Stimulated activated CD8-positive, alpha-beta memory T cell treated with anti-CD3 and anti-CD28 coated beads, Interleukin-7, amount 100 ng/mL, for 24 hours (primary cell): Measurements from ENCODE around the gene EXOSC7.
"Not testable (repeated sequence)": the region's sequence is repeated elsewhere in the genome, so short reads cannot be mapped to it uniquely, and the experiment has no call there.

ENCODE experiments used
- DNase-seq: peaks from one replicate; pipeline ENCODE4 v3.0.0-alpha.2; 2020; ENCODE audit warnings: low read depth

EXOSC7 gene

GRCh38 chr3:44976002-44976815 is at the start of gene EXOSC7, which contains the start of gene ZDHHC3:
Gene EXOSC7, plus strand, starts transcription at chr3:44976244. Its CDS starts 34 bp downstream, at chr3:44976278.
Gene ZDHHC3, minus strand, starts transcription at chr3:44976174. Its CDS starts 16,738 bp downstream, at chr3:44959436.
- peak; percentile 66 for DNase-seq

- DNase-seq, result no peak
These were observed 49.1 kb upstream of the EXOSC7 start for GRCh38 chr3:44926921-44927320.

DNA sequence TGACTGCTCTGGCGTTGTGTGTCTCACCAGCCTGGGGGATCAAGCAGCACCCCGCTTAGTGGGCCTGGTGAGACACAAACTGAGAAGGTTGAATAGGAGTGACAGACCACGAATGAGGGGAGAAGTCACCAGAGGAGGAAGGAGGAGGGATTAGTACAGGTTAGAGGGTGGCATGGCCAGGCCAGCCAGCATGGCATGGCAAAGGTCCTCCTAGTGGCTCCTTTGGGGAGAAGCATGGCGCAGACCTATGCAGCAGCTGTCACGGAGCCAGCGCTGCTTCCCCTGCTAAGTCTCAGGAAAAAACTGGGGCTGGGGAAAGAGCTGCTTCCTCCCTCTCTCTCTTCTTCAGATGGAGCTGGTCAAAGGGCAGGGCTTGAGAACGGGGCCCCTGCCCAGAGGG is 48.7 kb upstream of the EXOSC7 start:
- no peak for DNase-seq

DNA sequence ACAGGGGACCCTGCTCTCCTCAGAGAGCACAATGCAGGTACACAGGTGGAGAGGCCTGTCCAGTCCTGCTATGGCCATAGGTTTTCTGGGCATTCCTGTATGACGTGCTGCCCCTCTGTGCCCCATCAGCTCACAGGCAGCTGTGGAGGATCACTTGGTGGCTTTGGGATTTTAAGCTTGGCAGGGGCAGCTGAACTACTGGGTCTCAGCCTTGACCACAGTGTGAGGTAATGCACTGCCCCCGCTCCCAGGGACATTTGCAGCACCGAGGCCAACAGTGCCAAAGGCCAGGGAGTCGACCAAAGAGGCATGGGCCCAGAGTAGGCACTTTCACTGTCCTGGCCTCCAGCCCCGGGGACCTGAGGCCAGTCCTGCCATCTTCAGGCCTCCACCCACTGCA is 46.3 kb upstream of the EXOSC7 start:
- DNase-seq, result no peak

DNA sequence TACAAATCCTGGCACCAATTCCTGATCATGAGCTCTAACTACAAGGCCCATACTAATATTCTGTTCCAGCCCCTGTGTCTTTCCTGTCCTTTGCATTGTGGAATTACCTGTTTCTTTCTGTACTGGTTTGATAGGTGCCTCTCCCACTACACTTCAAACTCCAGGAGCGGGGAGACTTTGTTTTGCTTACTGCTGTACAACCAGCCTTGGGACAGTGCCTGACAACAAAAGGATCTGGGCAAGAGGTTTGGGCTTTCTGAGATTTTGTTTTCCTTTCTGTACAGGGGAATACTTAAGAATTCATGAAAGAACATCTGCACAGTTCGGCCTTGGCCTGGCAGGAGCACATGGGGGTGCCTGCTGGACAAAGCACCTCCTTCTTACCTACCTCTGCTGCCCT is 45.1 kb upstream of the EXOSC7 start:
- DNase-seq, result no peak

GRCh38 chr3:44931791-44932190 is 44.3 kb upstream of the EXOSC7 start:
- DNase-seq, result no peak

DNA sequence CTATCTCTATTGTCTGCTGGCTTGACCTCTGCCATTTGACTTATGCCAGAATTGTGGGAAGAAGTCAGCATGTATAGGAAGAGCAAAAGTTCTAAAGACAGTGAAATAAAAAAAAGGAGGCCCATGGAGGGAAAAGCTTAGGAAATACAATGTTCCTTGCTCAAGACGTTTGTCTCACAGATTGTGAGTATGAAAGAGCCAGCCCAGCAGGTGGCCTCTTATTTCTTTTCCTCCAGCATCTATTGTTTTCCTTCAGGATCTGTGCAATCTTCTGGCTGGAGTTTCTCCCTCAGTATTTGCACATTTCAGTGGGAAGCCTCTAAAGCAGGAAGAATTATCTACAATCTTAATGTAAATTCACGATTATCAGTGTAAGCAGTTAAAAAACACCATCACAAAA is 43.8 kb upstream of the EXOSC7 start:
- no peak for DNase-seq

- no peak for DNase-seq
These were observed 42.8 kb upstream of the EXOSC7 start for GRCh38 chr3:44932986-44933944.

DNA sequence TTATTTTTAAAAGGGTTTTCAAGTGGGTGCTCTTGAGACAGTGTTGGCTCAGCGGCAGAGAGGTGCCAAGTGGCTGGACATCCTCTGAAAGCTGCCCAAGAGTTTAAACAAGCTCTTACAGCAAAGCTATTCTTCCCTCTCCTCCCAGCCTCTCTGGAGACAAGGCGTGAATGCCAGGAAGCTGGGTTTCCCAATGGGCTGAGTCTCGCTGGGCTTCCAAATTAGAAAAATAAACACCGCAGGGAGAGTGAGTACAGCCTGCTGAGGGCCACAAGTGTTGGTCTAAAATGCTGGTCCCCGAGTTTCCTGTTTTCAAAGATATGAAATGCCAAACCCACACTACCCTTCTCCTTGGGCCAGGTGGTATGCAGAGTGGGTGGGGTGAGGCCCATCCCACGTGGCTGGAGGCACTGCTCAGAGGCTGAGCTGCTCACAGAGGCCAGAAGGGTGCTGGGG is 36.4 kb upstream of the EXOSC7 start:
- no peak for DNase-seq

DNA sequence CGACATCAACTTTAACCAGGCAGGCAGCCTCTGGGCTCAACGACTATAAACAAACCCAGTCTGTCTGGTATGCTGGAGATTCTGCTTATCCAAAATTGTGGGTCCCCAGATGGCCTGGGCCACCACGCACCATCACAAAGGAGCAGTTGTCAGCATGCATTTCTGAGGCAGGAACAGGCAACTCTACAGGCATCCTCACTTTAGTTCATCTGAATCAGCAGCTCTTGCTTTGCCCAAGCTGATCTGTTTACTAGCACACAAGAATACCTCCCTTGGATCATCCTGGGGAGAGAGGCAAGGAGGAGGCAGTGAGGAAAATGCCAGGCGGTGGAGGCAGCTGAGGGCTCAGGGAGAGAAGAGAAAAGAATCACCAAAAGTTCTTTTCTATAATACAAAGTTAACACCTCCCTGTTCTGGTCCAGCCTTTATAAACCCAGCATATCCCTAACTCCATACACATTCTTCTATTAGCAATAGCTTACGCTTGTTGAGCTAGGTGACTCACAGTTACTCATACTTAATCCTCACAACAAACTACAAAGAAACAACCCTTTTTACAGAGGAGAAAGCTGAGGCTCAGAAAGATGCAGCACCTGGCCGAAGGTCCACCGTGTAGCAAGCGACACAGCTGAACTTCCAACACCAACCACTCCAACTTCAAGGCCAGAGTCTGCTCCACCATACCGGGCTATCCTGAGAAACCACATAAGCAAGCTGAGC is 33.7 kb upstream of the EXOSC7 start:
- no peak for DNase-seq

DNA sequence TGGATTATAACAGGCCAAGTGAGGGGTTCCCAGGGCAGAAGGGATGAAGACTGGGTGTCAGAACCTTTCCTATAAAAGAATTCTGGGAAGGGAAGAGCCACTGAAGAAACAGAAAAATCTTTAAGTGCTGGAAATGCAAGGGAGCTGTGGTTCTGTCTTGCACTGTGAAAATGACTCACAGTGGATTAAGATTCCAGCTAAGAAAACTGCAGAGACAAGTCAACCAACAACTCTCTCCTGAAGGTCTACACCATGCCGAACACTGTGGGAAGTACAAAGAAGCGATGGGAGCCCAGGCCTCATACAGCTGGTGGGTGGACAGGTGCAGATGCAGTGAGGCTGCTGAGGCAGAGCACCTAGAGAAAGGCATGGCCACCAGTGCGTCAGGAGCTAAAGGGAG is 27.8 kb upstream of the EXOSC7 start:
- DNase-seq, result no peak

DNA sequence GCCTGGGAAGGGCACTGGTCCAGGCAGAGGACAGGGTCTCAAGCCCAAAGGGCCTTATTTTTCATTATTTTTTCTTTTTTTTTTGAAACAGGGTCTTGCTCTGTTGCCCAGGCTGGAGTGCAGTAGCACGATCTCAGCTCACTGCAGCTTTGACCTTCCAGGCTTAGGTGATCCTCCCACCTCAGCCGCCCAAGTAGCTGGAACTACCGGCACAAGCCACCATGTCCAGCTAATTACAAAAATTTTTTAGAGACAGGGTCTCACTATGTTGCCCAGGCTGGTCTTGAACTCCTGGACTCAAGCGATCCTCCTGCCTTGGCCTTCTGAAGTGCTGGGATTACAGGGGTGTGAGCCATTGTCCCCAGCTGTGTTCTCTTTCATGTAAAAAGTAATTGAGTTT is 26.3 kb upstream of the EXOSC7 start:
- not testable (repeated sequence) for DNase-seq

GRCh38 chr3:44950275-44950734 is 25.7 kb upstream of the EXOSC7 start:
- no peak for DNase-seq

GRCh38 chr3:44952689-44953088 is 23.4 kb upstream of the EXOSC7 start:
- no peak for DNase-seq

- DNase-seq, result no peak
These were observed 21.7 kb upstream of the EXOSC7 start for GRCh38 chr3:44954304-44954703.

DNA sequence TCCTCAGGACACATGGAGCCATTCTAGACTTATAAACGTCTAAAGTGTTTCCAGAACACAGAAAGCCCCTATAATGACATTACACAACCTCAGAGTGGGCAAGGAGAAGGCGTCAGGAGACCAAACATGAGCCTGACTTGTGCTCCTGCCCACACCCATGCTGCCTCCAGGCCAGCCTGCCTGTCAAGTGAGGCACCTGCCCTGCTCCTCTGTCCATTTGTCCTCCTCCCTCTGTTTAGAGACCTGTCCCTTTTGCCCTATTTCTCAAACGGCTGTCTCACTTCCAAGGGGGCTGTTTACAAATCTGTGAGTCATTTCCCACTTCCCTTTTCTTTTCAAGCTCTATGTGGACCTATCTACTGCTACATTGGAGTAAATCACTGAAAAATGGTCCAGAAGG is 21.1 kb upstream of the EXOSC7 start:
- no peak for DNase-seq

- DNase-seq, result no peak
These were observed 20.1 kb upstream of the EXOSC7 start for GRCh38 chr3:44955917-44956316.

GRCh38 chr3:44957986-44958385 is 18.1 kb upstream of the EXOSC7 start:
- no peak for DNase-seq

DNA sequence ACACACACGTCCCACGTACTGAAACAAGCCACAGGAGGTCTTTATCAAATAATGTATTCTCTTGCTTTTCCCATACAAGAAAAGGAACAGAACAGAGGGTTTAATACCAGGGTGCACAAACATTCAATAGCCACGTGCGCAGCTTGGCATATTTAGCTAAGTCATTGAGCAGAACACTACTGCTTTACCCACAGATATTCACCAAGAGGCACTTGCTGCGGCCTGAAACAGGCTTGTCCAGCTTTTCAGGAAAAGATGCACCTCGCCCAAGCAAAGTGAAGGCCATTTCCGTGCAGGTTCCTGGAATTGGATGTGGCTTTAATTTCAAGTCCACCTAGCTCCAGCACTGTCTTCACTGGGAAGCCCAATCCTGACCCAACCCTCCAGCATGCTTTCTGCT is 17.7 kb upstream of the EXOSC7 start:
- DNase-seq, result no peak

GRCh38 chr3:44960387-44961026 is 15.5 kb upstream of the EXOSC7 start:
- no peak for DNase-seq

DNA sequence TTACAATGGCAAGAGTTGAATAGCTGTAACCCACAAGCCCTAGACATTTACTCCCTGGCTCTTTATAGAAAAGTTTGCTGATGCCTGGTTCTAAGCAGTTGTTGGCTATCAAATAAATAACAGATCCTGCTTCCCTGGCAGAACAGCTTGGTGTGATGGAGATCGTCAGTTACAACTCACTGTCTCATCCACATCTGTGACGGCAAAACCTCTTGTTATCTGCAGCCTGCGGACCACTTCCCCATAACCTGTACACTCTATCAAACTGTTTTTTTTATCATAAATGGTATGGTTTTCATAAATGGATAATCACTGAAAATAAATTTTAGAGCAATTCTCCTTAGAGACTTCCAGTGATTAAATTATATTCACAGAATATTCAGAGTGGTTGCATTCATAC is 14.2 kb upstream of the EXOSC7 start:
- no peak for DNase-seq
